ENCODE measurements around the gene GPBAR1.
"Not testable (repeated sequence)": the region's sequence is repeated elsewhere in the genome, so short reads cannot be mapped to it uniquely, and the experiment has no call there.

GPBAR1 gene

GRCh38 chr2:218290316-218291261 is 29.8 kb downstream of the GPBAR1 start:
- DNase-seq = peak; percentile 44

GRCh38 chr2:218291318-218292047 is 30.7 kb downstream of the GPBAR1 start:
- DNase-seq = no peak

GRCh38 chr2:218292048-218293014 is 31.5 kb downstream of the GPBAR1 start, which contains the start of gene TMBIM1:
Gene TMBIM1, minus strand, starts transcription at chr2:218292503. Its CDS starts 10,362 bp downstream, at chr2:218282141.
- DNase-seq = peak; percentile 82

- no peak for DNase-seq
These were observed 33.1 kb downstream of the GPBAR1 start for GRCh38 chr2:218293715-218294429.

GRCh38 chr2:218294430-218295022 is 33.7 kb downstream of the GPBAR1 start:
- DNase-seq = no peak

GRCh38 chr2:218295029-218295428 is 34.2 kb downstream of the GPBAR1 start:
- no peak for DNase-seq

- no peak for DNase-seq
These were observed 35.4 kb downstream of the GPBAR1 start for GRCh38 chr2:218296200-218296599.

- DNase-seq = no peak
These were observed 36.0 kb downstream of the GPBAR1 start for GRCh38 chr2:218296847-218297246.

GRCh38 chr2:218298314-218298875 is 37.6 kb downstream of the GPBAR1 start:
- DNase-seq = no peak

- no peak for DNase-seq
These were observed 39.3 kb downstream of the GPBAR1 start for GRCh38 chr2:218300141-218300540.

GRCh38 chr2:218301176-218301819 is 40.5 kb downstream of the GPBAR1 start:
- DNase-seq = peak; percentile 86

GRCh38 chr2:218305383-218305782 is 44.6 kb downstream of the GPBAR1 start:
- DNase-seq = no peak

- no peak for DNase-seq
These were observed 45.5 kb downstream of the GPBAR1 start for GRCh38 chr2:218306184-218306920.

- no peak for DNase-seq
These were observed 46.7 kb downstream of the GPBAR1 start for GRCh38 chr2:218307415-218308090.

- DNase-seq = no peak
These were observed 50.2 kb downstream of the GPBAR1 start for GRCh38 chr2:218310853-218311540.

- DNase-seq = not testable (repeated sequence)
These were observed 50.9 kb downstream of the GPBAR1 start for GRCh38 chr2:218311541-218312266.

- DNase-seq = no peak
These were observed 51.5 kb downstream of the GPBAR1 start for GRCh38 chr2:218312267-218312756.

GRCh38 chr2:218313356-218313755 is 52.5 kb downstream of the GPBAR1 start:
- DNase-seq = no peak

All from activated naive CD4-positive, alpha-beta T cell treated with Interleukin-2 at 50 U/mL for 16 hours (primary cell).